HUES6 (cell line): ENCODE measurements around the gene PGS1.

Experiments
- H3K27ac ChIP-seq: 2 replicates; pipeline ENCODE4 v1.7.0; 2013; ENCODE audit warnings: low read depth, mild to moderate bottlenecking, low read length, inconsistent platforms
- H3K27me3 ChIP-seq: 2 replicates; pipeline ENCODE4 v1.6.1; 2013; ENCODE audit warnings: low read length; ENCODE audit not compliant: control insufficient read depth, insufficient read depth
- H3K36me3 ChIP-seq: 2 replicates; pipeline ENCODE4 v1.6.1; 2013; ENCODE audit warnings: low read length; ENCODE audit not compliant: control insufficient read depth, insufficient read depth
- H3K4me1 ChIP-seq: 2 replicates; pipeline ENCODE4 v1.6.1; 2013; ENCODE audit warnings: low read length; ENCODE audit not compliant: control insufficient read depth, insufficient read depth
- H3K4me3 ChIP-seq: 2 replicates; pipeline ENCODE4 v1.5.1; 2013; ENCODE audit warnings: low read depth, low read length
- H3K9ac ChIP-seq: one replicate; pipeline ENCODE4 v1.6.1; 2013; ENCODE audit warnings: mild to moderate bottlenecking, low read length
- H3K9me3 ChIP-seq: 2 replicates; pipeline ENCODE4 v1.6.1; 2013; ENCODE audit warnings: low read depth, low read length; ENCODE audit not compliant: control insufficient read depth, insufficient read depth

Gene PGS1

GRCh38 chr17:78400581-78401240 is 22.3 kb downstream of the PGS1 start:
- Histone ChIP-seq H3K4me3 (no peak overlapping the region), H3K9ac (no peak overlapping the region), H3K36me3 (peaks cover 93% of the 10 kb centered on the region), H3K4me1 (no peaks in the 10 kb centered on the region), H3K27ac (no peak overlapping the region), H3K27me3 (no peaks in the 10 kb centered on the region), H3K9me3 (no peaks in the 10 kb centered on the region)

- Histone ChIP-seq H3K4me1 (no peaks in the 10 kb centered on the region), H3K27ac (no peak overlapping the region), H3K27me3 (no peaks in the 10 kb centered on the region), H3K4me3 (no peak overlapping the region), H3K36me3 (peaks cover 89% of the 10 kb centered on the region), H3K9me3 (no peaks in the 10 kb centered on the region), H3K9ac (no peak overlapping the region)
These were observed 22.8 kb downstream of the PGS1 start for GRCh38 chr17:78401246-78401645.

- Histone ChIP-seq H3K4me1 (no peaks in the 10 kb centered on the region), H3K27ac (no peak overlapping the region), H3K9ac (no peak overlapping the region), H3K27me3 (no peaks in the 10 kb centered on the region), H3K36me3 (peaks cover 89% of the 10 kb centered on the region), H3K9me3 (no peaks in the 10 kb centered on the region), H3K4me3 (no peak overlapping the region)
These were observed 23.4 kb downstream of the PGS1 start for GRCh38 chr17:78401891-78402290.

- Histone ChIP-seq H3K27ac (no peak overlapping the region), H3K4me1 (peaks cover 11% of the 10 kb centered on the region; the same call in 1 of the 2 replicates), H3K9ac (no peak overlapping the region), H3K36me3 (peaks cover 91% of the 10 kb centered on the region), H3K4me3 (no peak overlapping the region), H3K27me3 (no peaks in the 10 kb centered on the region), H3K9me3 (no peaks in the 10 kb centered on the region)
These were observed 25.4 kb downstream of the PGS1 start for GRCh38 chr17:78403822-78404221.

GRCh38 chr17:78406396-78406795 is 27.9 kb downstream of the PGS1 start:
- Histone ChIP-seq H3K9ac (no peak overlapping the region), H3K4me3 (no peak overlapping the region), H3K27ac (no peak overlapping the region), H3K9me3 (no peaks in the 10 kb centered on the region), H3K36me3 (peaks cover 81% of the 10 kb centered on the region), H3K4me1 (peaks cover 13% of the 10 kb centered on the region; the same call in 1 of the 2 replicates), H3K27me3 (no peaks in the 10 kb centered on the region)

GRCh38 chr17:78406920-78407319 is 28.5 kb downstream of the PGS1 start:
- H3K36me3 ChIP-seq, result peaks cover 78% of the 10 kb centered on the region
- H3K27ac ChIP-seq, result no peak overlapping the region

GRCh38 chr17:78407387-78408000 is 29.0 kb downstream of the PGS1 start:
- Histone ChIP-seq H3K4me1 (peaks cover 13% of the 10 kb centered on the region; the same call in 1 of the 2 replicates), H3K27ac (no peak overlapping the region), H3K9ac (peak overlapping the region; percentile 42), H3K9me3 (no peaks in the 10 kb centered on the region), H3K36me3 (peaks cover 74% of the 10 kb centered on the region), H3K4me3 (no peak overlapping the region), H3K27me3 (no peaks in the 10 kb centered on the region)

More at GRCh38 chr17:78406920-78407319, 28.5 kb downstream of the PGS1 start:
- Histone ChIP-seq H3K27me3 (no peaks in the 10 kb centered on the region), H3K4me3 (no peak overlapping the region), H3K9me3 (no peaks in the 10 kb centered on the region), H3K4me1 (peaks cover 13% of the 10 kb centered on the region; the same call in 1 of the 2 replicates), H3K9ac (no peak overlapping the region)

- no peak overlapping the region for H3K4me3 ChIP-seq
- H3K27me3 ChIP-seq, result no peaks in the 10 kb centered on the region
- H3K9me3 ChIP-seq, result no peaks in the 10 kb centered on the region
- peaks cover 74% of the 10 kb centered on the region for H3K36me3 ChIP-seq
- no peak overlapping the region for H3K27ac ChIP-seq
- H3K9ac ChIP-seq, result no peak overlapping the region
- peaks cover 13% of the 10 kb centered on the region; the same call in 1 of the 2 replicates for H3K4me1 ChIP-seq
These were observed 30.1 kb downstream of the PGS1 start for GRCh38 chr17:78408476-78409050.

- Histone ChIP-seq H3K4me1 (peaks cover 13% of the 10 kb centered on the region; the same call in 1 of the 2 replicates), H3K36me3 (peaks cover 74% of the 10 kb centered on the region), H3K27ac (no peak overlapping the region), H3K9ac (no peak overlapping the region), H3K4me3 (no peak overlapping the region), H3K27me3 (no peaks in the 10 kb centered on the region), H3K9me3 (no peaks in the 10 kb centered on the region)
These were observed 30.9 kb downstream of the PGS1 start for GRCh38 chr17:78409191-78409928.

GRCh38 chr17:78411241-78411857 is 32.9 kb downstream of the PGS1 start:
- Histone ChIP-seq H3K4me1 (peaks cover 13% of the 10 kb centered on the region; the same call in 1 of the 2 replicates), H3K9me3 (no peaks in the 10 kb centered on the region), H3K4me3 (no peak overlapping the region), H3K27me3 (no peaks in the 10 kb centered on the region), H3K9ac (no peak overlapping the region), H3K36me3 (peaks cover 81% of the 10 kb centered on the region), H3K27ac (no peak overlapping the region)
